Fibroblast of pulmonary artery (primary cell): Measurements from ENCODE around the gene KLHL12.

ENCODE experiments used
- DNase-seq: peaks from one replicate; pipeline ENCODE4 v3.0.0-alpha.2; 2010; ENCODE audit warnings: low read depth
- H3K4me3 ChIP-seq: replicated peaks from 2 replicates; pipeline ENCODE4 v1.5.1; 2011; ENCODE audit warnings: low read depth, mild to moderate bottlenecking, control low read depth, low read length, moderate library complexity
- TF ChIP-seq, protein P1 (sequence below): IDR thresholded peaks from 2 replicates; pipeline ENCODE4 v1.5.1; 2011; ENCODE audit warnings: mild to moderate bottlenecking, control low read depth, low read length, inconsistent platforms; ENCODE audit errors: missing control alignments

The KLHL12 gene

GRCh38 chr1:202967684-202968281 lies 40.7 kb upstream of the KLHL12 start:
- DNase-seq: no peak
- TF ChIP-seq, protein P1, sequence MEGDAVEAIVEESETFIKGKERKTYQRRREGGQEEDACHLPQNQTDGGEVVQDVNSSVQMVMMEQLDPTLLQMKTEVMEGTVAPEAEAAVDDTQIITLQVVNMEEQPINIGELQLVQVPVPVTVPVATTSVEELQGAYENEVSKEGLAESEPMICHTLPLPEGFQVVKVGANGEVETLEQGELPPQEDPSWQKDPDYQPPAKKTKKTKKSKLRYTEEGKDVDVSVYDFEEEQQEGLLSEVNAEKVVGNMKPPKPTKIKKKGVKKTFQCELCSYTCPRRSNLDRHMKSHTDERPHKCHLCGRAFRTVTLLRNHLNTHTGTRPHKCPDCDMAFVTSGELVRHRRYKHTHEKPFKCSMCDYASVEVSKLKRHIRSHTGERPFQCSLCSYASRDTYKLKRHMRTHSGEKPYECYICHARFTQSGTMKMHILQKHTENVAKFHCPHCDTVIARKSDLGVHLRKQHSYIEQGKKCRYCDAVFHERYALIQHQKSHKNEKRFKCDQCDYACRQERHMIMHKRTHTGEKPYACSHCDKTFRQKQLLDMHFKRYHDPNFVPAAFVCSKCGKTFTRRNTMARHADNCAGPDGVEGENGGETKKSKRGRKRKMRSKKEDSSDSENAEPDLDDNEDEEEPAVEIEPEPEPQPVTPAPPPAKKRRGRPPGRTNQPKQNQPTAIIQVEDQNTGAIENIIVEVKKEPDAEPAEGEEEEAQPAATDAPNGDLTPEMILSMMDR: no peak
- H3K4me3 ChIP-seq: peak overlapping the region; percentile 94

DNA sequence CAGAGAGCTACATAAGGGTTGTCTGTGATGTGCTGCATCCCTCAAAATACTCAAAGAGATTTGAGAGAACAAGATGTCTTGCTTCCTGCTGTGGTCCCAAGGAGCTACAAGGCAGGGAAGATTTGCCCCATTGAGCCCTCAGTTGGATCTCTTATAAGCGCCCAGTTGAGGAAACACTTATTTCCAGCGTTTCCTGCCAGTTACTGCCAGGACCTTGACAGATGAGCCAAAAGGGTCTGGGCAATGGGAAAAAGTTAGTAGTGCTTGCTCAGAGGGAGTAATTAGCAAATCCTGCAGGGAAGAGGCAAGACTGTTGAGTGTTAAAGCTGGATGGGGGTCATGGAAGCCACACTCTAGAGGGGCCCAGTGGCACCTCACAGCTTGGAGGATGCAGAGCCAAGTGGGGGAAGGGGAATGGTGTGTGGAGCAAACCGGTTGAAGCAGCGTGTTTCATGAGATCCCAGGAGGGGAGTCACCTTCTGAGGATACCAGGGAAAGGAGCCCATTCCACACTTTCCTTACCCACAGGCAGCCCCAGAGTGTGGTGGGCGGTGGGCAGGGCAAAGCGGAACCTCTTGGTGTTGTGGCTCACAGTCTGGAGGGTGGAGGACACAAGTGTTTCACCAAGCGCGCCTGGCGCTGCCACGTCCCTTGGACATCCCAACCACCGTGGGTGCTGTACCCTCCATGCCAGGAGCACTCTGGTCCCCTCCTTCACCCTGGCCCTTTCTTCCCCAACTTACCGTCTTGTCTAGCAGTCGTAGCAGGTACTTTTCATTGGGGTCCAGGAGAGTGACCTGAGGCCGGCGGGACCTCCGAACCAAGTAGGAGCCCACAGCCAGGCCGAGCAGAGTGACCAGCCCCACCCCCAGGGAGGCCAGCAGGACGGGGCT lies 39.2 kb upstream of the KLHL12 start:
- H3K4me3 ChIP-seq: peak overlapping the region; percentile 94
- DNase-seq: no peak
- TF ChIP-seq, protein P1: no peak

- no peak overlapping the region for H3K4me3 ChIP-seq
- TF ChIP-seq, protein P1: no peak
- DNase-seq: no peak
These were observed 38.4 kb upstream of the KLHL12 start for GRCh38 chr1:202965422-202965821.

DNA sequence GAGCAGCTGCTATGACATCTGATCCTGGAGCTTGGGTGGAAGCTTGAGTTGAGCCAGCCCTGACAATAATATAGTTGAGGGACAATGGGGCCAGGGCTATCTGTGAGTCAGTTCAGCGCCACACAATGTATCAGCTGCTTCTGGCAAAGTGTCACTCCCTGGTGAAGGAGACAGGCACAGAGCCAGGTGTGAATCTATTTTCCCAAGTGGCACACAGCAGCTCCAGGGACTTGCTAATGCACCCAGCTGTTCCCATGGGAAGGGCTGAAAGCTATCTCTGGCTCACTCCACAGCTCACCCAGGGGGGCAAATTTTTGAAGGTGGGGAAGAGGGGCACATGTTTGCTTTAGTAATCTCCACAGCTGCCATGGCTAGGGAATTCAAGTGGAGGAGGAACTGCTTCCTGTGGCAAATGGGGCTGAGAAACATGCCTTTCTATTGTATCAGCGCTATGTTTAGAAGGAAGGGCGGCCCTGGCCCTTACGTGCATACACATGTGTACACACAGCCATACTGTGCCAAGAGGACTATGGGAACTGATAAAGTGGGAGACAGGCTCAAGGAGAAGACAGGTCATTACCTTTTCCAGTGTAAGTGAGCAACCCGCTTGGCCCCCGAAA lies 37.9 kb upstream of the KLHL12 start:
- peak; percentile 81 for DNase-seq
- TF ChIP-seq, protein P1: no peak
- no peak overlapping the region for H3K4me3 ChIP-seq

DNA sequence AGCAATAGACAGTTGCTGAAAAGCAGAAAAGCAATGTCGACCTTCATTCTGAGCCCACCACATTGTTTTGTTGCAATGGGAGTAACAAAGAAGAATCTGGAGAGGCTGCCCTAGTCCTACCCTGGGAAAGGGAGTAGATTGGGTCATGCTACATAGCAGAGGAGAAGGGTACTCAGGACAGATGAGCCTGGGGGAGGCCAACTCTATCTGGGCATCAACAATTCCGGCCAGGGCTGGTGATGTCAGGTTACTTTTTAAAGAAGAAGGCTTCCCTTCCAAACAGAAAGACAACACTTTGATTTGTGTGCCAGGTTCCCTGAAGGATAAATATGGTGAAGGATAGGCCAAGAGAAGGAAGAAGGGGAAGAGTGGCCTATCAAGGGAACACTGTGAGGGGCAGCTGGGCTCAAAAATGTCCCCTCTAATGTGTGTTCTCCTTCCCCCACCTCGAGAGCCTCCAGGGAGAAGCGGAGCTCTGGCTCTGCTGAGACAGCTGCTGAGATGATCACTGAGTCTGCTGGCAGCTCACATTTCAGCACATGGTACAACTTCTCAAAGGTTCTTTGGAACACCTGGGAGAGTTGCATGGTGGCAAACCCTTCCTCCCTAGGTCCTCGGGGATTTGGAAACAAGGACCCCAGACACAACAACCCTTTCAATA lies 34.3 kb upstream of the KLHL12 start:
- H3K4me3 ChIP-seq: no peak overlapping the region
- DNase-seq: no peak
- TF ChIP-seq, protein P1: no peak

- TF ChIP-seq, protein P1: no peak
- DNase-seq: no peak
- H3K4me3 ChIP-seq: no peak overlapping the region
These were observed 32.2 kb upstream of the KLHL12 start for GRCh38 chr1:202959276-202959620.
